ENCODE measurements around the gene PMPCA. TPM values are rescaled to one million over a fixed set of nuclear protein-coding genes. Genes with fewer than 3 reads are reported as not detected.

The PMPCA gene
- total and polyA plus RNA-seq, 2 of the 13 experiments (the other 11 are each of a cell fraction or from before 2014, with no cell fraction given) = 70.2 to 88.4 TPM

- TF ChIP-seq MXD1 (CRISPR knock-in tag; IDR thresholded peaks at IDR 0.05) = peak; percentile 51
- no peak for TF ChIP-seq ZNF326 (CRISPR knock-in tag; IDR thresholded peaks at IDR 0.05; ENCODE audit: borderline replicate concordance)
- TF ChIP-seq ZNF512B (CRISPR knock-in tag; IDR thresholded peaks at IDR 0.05; ENCODE audit: borderline replicate concordance) = no peak
- no peak for TF ChIP-seq RELA (CRISPR knock-in tag; IDR thresholded peaks at IDR 0.05)
- peak; percentile 60 for TF ChIP-seq HNRNPK (IDR thresholded peaks at IDR 0.05; ENCODE audit: low read depth, low read length, poor library complexity, severe bottlenecking)
- TF ChIP-seq AKAP8 (CRISPR knock-in tag; IDR thresholded peaks at IDR 0.05) = no peak
- TF ChIP-seq ZNF280D (CRISPR knock-in tag; IDR thresholded peaks at IDR 0.05) = no peak
- no peak for TF ChIP-seq AFF4 (CRISPR knock-in tag; IDR thresholded peaks at IDR 0.05)
- TF ChIP-seq NFAT5 (CRISPR knock-in tag; IDR thresholded peaks at IDR 0.05) = no peak
- TF ChIP-seq ASH2L (IDR thresholded peaks at IDR 0.05; ENCODE audit: insufficient read length, low read depth, low read length) = peak; percentile 88
- TF ChIP-seq NR2F6 (IDR thresholded peaks at IDR 0.05) = no peak
- TF ChIP-seq NR2F6 (CRISPR knock-in tag; IDR thresholded peaks at IDR 0.05) = no peak
Measured at GRCh38 chr9:136410500-136411287, at the start of gene PMPCA, which contains the start of gene ENTR1 (continued).

Measured in HepG2 (cell line).